SU-DHL-6 (cell line): ENCODE results near the gene HNF1B.

ENCODE experiments used
- CTCF ChIP-seq: fragments of 200-600 bp; sonication (generic); IDR thresholded peaks from one replicate; pipeline ENCODE4 v1.5.1; 2017; ENCODE audit warnings: antibody characterized with exemption, mild to moderate bottlenecking, low read length, moderate library complexity; ENCODE audit not compliant: insufficient read depth, poor library complexity, severe bottlenecking
- EZH2phosphoT487 ChIP-seq: fragments of 200-600 bp; sonication (generic), shearing (Covaris generic); conservative IDR thresholded peaks from 2 replicates; pipeline ENCODE4 v1.6.1; 2018; ENCODE audit warnings: mild to moderate bottlenecking, antibody characterized with exemption, low read length, moderate library complexity, mixed read lengths

GRCh38 chr17:37699285-37699973, 45.4 kb downstream of the HNF1B start:
- TF ChIP-seq CTCF (no peak), EZH2phosphoT487 (no peak)
